WTC11 (cell line): ENCODE data around the gene N4BP2L2.

Source experiments
- ATF3 ChIP-seq: sonication (generic); formaldehyde crosslinking; conservative IDR thresholded peaks from 2 replicates; pipeline ENCODE4 v1.8.1; 2022; ENCODE audit warnings: mild to moderate bottlenecking, missing genetic modification reagents
- CTCF ChIP-seq: fragments of 200-600 bp; IDR thresholded peaks from 2 replicates; pipeline ENCODE4 v1.8.0; 2022; ENCODE audit warnings: antibody characterized with exemption
- ESRRA ChIP-seq: sonication (generic); formaldehyde crosslinking; IDR thresholded peaks from 2 replicates; pipeline ENCODE4 v1.8.1; 2022; ENCODE audit warnings: mild to moderate bottlenecking, missing genetic modification reagents, borderline replicate concordance
- NR3C1 ChIP-seq: sonication (generic); formaldehyde crosslinking; conservative IDR thresholded peaks from 2 replicates; pipeline ENCODE4 v1.8.1; 2023; ENCODE audit warnings: low read depth, mild to moderate bottlenecking, missing genetic modification reagents
- ZBTB43 ChIP-seq: sonication (generic); formaldehyde crosslinking; IDR thresholded peaks from 2 replicates; pipeline ENCODE4 v1.8.1; 2023; ENCODE audit warnings: mild to moderate bottlenecking, missing genetic modification reagents
- ZNF138 ChIP-seq: sonication (generic); formaldehyde crosslinking; conservative IDR thresholded peaks from 2 replicates; pipeline ENCODE4 v1.8.1; 2022; ENCODE audit warnings: mild to moderate bottlenecking, moderate library complexity, missing genetic modification reagents

GRCh38 chr13:32407854-32408253 is 130.7 kb downstream of the N4BP2L2 start:
- TF ChIP-seq CTCF (no peak), ZBTB43 (CRISPR knock-in tag) (no peak), ATF3 (no peak), NR3C1 (CRISPR knock-in tag) (no peak), ZNF138 (CRISPR knock-in tag) (no peak), ESRRA (CRISPR knock-in tag) (no peak)
